SK-N-SH (cell line): Measurements from ENCODE around the gene PHACTR4. TPM values are rescaled to one million over a fixed set of nuclear protein-coding genes. Genes with fewer than 3 reads are reported as not detected.

Source experiments
- CTCF ChIA-PET: fragments of 300-600, 350-600 bp; formaldehyde crosslinking; extraction: SDS; loops from one replicate; lab custom pipeline; 2021; lab: Yijun Ruan, JAX
- POLR2A ChIA-PET: fragments of 350-600 bp; sonication (Branson Sonifier 250); formaldehyde crosslinking; extraction: SDS; loops from one replicate; lab custom pipeline; 2020; ENCODE audit warnings: antibody characterized with exemption, inconsistent platforms; lab: Yijun Ruan, JAX
- DNase-seq: peaks from one replicate; pipeline ENCODE4 v3.0.0; 2012
- H2AFZ ChIP-seq: fragments of 200-600 bp; sonication (generic); 2 replicates; pipeline ENCODE4 v1.8.1; 2016; ENCODE audit warnings: antibody characterized with exemption, mild to moderate bottlenecking, low read depth
- H3F3A ChIP-seq: fragments of 200-600 bp; sonication (generic); replicated peaks from 2 replicates; pipeline ENCODE3; 2016; ENCODE audit warnings: antibody characterized with exemption, mild to moderate bottlenecking; ENCODE audit not compliant: insufficient read depth
- H3K27ac ChIP-seq, 2 experiments: fragments of 200-500 bp in 1 of 2; fragments of 200-600 bp in 1 of 2; sonication (Bioruptor generic) in 1 of 2; sonication (generic), shearing (Covaris generic) in 1 of 2; 2 replicates each; pipeline versions ENCODE4 v1.5.1 to v1.6.1; 2014 to 2016; ENCODE audit warnings: low read depth in 2 of 2, inconsistent platforms in 1 of 2, low read length in 1 of 2, mild to moderate bottlenecking in 1 of 2, mixed read lengths in 1 of 2
- H3K27me3 ChIP-seq: fragments of 200-600 bp; sonication (generic), shearing (Covaris generic); 2 replicates; pipeline ENCODE4 v1.6.1; 2016; ENCODE audit warnings: mixed run types; ENCODE audit not compliant: insufficient read depth
- H3K36me3 ChIP-seq, 2 experiments: fragments of 200-500 bp in 1 of 2; fragments of 200-600 bp in 1 of 2; sonication (Bioruptor generic) in 1 of 2; sonication (generic) in 1 of 2; replicated peaks in 1 of 2; 2 replicates each; pipeline versions ENCODE3 to v1.5.1; 2014 to 2016; ENCODE audit warnings: low read length in 1 of 2, mild to moderate bottlenecking in 1 of 2; ENCODE audit not compliant: insufficient read depth in 2 of 2, control insufficient read depth in 1 of 2
- H3K4me1 ChIP-seq, 2 experiments: fragments of 200-500 bp in 1 of 2; fragments of 200-600 bp in 1 of 2; sonication (Bioruptor generic) in 1 of 2; sonication (generic), shearing (Covaris generic) in 1 of 2; 2 replicates each; pipeline versions ENCODE4 v1.5.1 to v1.6.1; 2014 to 2016; ENCODE audit warnings: low read depth in 1 of 2, low read length in 1 of 2, mixed run types in 1 of 2; ENCODE audit not compliant: insufficient read depth in 2 of 2, control insufficient read depth in 1 of 2
- H3K4me2 ChIP-seq: fragments of 200-600 bp; sonication (generic), shearing (Covaris generic); 2 replicates; pipeline ENCODE4 v1.6.1; 2017; ENCODE audit warnings: mixed run types
- H3K4me3 ChIP-seq, 2 experiments: fragments of 200-500 bp in 1 of 2; fragments of 200-600 bp in 1 of 2; sonication (Bioruptor generic) in 1 of 2; sonication (generic), shearing (Covaris generic) in 1 of 2; 2 replicates each; pipeline versions ENCODE4 v1.5.1 to v1.8.1; 2014 to 2016; ENCODE audit warnings: low read depth in 2 of 2, inconsistent platforms in 1 of 2, low read length in 1 of 2, mild to moderate bottlenecking in 1 of 2, mixed read lengths in 1 of 2, moderate library complexity in 1 of 2
- H3K79me2 ChIP-seq: fragments of 200-600 bp; sonication (generic); 2 replicates; pipeline ENCODE4 v1.8.1; 2017; ENCODE audit warnings: mild to moderate bottlenecking; ENCODE audit not compliant: insufficient read depth
- H3K9ac ChIP-seq: fragments of 200-600 bp; sonication (generic); 2 replicates; pipeline ENCODE4 v1.6.1; 2017; ENCODE audit warnings: mixed run types
- H3K9me2 ChIP-seq: fragments of 200-600 bp; sonication (generic); 2 replicates; pipeline ENCODE4 v1.6.1; 2017; ENCODE audit warnings: mixed run types
- H3K9me3 ChIP-seq: fragments of 200-600 bp; sonication (generic); 2 replicates; pipeline ENCODE4 v1.6.1; 2017; ENCODE audit warnings: mixed run types, mild to moderate bottlenecking, moderate library complexity
- H4K20me1 ChIP-seq: fragments of 200-600 bp; sonication (generic); 2 replicates; pipeline ENCODE4 v1.6.1; 2017; ENCODE audit warnings: mild to moderate bottlenecking, mixed run types; ENCODE audit not compliant: insufficient read depth
- FOXJ3 ChIP-seq: sonication (generic); formaldehyde crosslinking; IDR thresholded peaks from 2 replicates; pipeline ENCODE4 v1.5.1; 2020; ENCODE audit warnings: mild to moderate bottlenecking, missing genetic modification reagents
- IRF3 ChIP-seq: fragments of 150-350 bp; IDR thresholded peaks from 2 replicates; pipeline ENCODE4 v1.6.1; 2016; ENCODE audit warnings: mild to moderate bottlenecking, low read depth, low read length
- RCOR1 ChIP-seq: fragments of 150-350 bp; IDR thresholded peaks from 2 replicates; pipeline ENCODE4 v1.6.1; 2017; ENCODE audit warnings: antibody characterized with exemption, low read length
- REST ChIP-seq: IDR thresholded peaks from 2 replicates; pipeline ENCODE4 v1.6.1; 2012; ENCODE audit warnings: mild to moderate bottlenecking, low read depth, low read length, moderate library complexity
- RFX5 ChIP-seq: IDR thresholded peaks from 2 replicates; pipeline ENCODE4 v1.6.1; 2012; ENCODE audit warnings: mild to moderate bottlenecking, improper control_type of control experiment, low read length
- SMC3 ChIP-seq: IDR thresholded peaks from 2 replicates; pipeline ENCODE4 v1.6.1; 2012; ENCODE audit warnings: low read depth, low read length, improper control_type of control experiment
- TCF12 ChIP-seq: IDR thresholded peaks from 2 replicates; pipeline ENCODE4 v1.4.0; 2012
- WGBS: methylation state at CpG from one replicate; pipeline ENCODE4 v1.1.6; 2017; ENCODE audit warnings: low lambda C conversion rate; 5-methylcytosine and 5-hydroxymethylcytosine counted together
- polyA plus RNA-seq, 3 experiments: library from polyadenylated mRNA; depleted of rRNA; stranded (reverse); fragments of >200 nt; gene quantifications; 2 replicates each; pipeline ENCODE4 v1.2.3, GENCODE V29; 2012

Gene PHACTR4
- polyA plus RNA-seq, 1 of the 3 experiments (the other 2 are of a cell fraction) = 9.8 TPM

GRCh38 chr1:28501925-28502324 lies 132.4 kb downstream of the PHACTR4 start:
- peaks cover 33% of the 10 kb centered on the region for H3F3A ChIP-seq
- H3K36me3 ChIP-seq = peaks cover 10 to 27% of the 10 kb centered on the region in 2 experiments
- H3K4me2 ChIP-seq = no peak overlapping the region
- H3K79me2 ChIP-seq = peaks cover 21% of the 10 kb centered on the region
- WGBS = 87% methylated on average over 4 of the region's 4 CpGs
- H2AFZ ChIP-seq = no peak overlapping the region
- no peak overlapping the region for H3K9ac ChIP-seq
- no peak for DNase-seq
- ChIA-PET POLR2A (no interaction called here), CTCF (no interaction called here)
- H3K9me2 ChIP-seq = no peaks in the 10 kb centered on the region
- no peak overlapping the region for H3K4me3 ChIP-seq
- no peaks in the 10 kb centered on the region for H3K27me3 ChIP-seq
- no peak overlapping the region for H3K27ac ChIP-seq
- H4K20me1 ChIP-seq = peaks cover 5% of the 10 kb centered on the region; the same call in 1 of the 2 replicates
- no peaks in the 10 kb centered on the region for H3K4me1 ChIP-seq
- TF ChIP-seq FOXJ3 (CRISPR knock-in tag) (no peak), REST (no peak), IRF3 (no peak)
- no peaks in the 10 kb centered on the region for H3K9me3 ChIP-seq

GRCh38 chr1:28503117-28503516 lies 133.6 kb downstream of the PHACTR4 start:
- Histone ChIP-seq H3K4me3 (no peak overlapping the region), H3K9me2 (no peaks in the 10 kb centered on the region), H3F3A (peaks cover 39% of the 10 kb centered on the region), H3K9ac (no peak overlapping the region), H4K20me1 (peaks cover 17% of the 10 kb centered on the region), H3K9me3 (no peaks in the 10 kb centered on the region), H3K79me2 (peaks cover 33% of the 10 kb centered on the region), H3K4me1 (peaks cover 0 to under 1% of the 10 kb centered on the region in 2 experiments; a peak in 2 of 4 replicates), H3K27me3 (no peaks in the 10 kb centered on the region), H3K4me2 (no peak overlapping the region)
- 96% methylated on average over 3 of the region's 3 CpGs for WGBS
- no peak for DNase-seq
- CTCF ChIA-PET = no interaction called here
- TF ChIP-seq RCOR1 = no peak
- no peak for TF ChIP-seq RFX5
- no peak for TF ChIP-seq SMC3
- TF ChIP-seq TCF12 = no peak
- TF ChIP-seq, all 33 proteins: peak for 0
- Histone ChIP-seq H2AFZ (no peak overlapping the region), H3K27ac (no peak overlapping the region), H3K36me3 (peaks cover 12 to 27% of the 10 kb centered on the region in 2 experiments)
- POLR2A ChIA-PET = no interaction called here
